Astrocyte (in vitro differentiated cells and primary cell): ENCODE results near the gene CABP1.

Source experiments
- EZH2 ChIP-seq: IDR thresholded peaks from 2 replicates; pipeline ENCODE4 v1.6.1; 2012; ENCODE audit warnings: mild to moderate bottlenecking, low read length, inconsistent platforms; ENCODE audit not compliant: insufficient read depth
- TF ChIP-seq, protein P1 (sequence below): IDR thresholded peaks from 2 replicates; pipeline ENCODE4 v1.5.1; 2011; ENCODE audit warnings: low read depth, mild to moderate bottlenecking, inconsistent platforms, low read length, moderate library complexity; ENCODE audit not compliant: insufficient read depth

DNA sequence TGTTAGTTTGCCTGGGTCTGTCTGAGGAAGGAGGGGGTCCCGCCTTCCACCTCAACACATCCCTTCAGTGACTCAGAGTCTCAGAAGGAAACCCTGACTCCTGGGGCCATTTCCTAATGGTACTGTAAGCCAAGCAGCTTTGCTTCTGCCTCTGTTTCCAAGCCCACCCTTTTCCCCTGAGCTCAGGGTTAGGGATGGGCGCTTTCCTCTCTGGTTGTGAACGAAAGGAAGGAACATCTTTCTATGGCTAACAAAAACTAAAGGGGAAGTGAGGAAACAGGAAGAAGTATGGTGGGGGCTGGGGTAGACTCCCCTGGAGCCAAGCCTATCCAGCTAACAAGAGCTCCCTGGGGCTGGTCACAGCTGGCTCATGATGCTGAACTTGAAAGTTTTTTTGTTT lies 58.2 kb downstream of the CABP1 start:
- TF ChIP-seq, protein P1, sequence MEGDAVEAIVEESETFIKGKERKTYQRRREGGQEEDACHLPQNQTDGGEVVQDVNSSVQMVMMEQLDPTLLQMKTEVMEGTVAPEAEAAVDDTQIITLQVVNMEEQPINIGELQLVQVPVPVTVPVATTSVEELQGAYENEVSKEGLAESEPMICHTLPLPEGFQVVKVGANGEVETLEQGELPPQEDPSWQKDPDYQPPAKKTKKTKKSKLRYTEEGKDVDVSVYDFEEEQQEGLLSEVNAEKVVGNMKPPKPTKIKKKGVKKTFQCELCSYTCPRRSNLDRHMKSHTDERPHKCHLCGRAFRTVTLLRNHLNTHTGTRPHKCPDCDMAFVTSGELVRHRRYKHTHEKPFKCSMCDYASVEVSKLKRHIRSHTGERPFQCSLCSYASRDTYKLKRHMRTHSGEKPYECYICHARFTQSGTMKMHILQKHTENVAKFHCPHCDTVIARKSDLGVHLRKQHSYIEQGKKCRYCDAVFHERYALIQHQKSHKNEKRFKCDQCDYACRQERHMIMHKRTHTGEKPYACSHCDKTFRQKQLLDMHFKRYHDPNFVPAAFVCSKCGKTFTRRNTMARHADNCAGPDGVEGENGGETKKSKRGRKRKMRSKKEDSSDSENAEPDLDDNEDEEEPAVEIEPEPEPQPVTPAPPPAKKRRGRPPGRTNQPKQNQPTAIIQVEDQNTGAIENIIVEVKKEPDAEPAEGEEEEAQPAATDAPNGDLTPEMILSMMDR: no peak
- no peak for TF ChIP-seq EZH2
